T-helper 2 cell (primary cell): ENCODE measurements around the gene CSK.

Source experiments
- DNase-seq, 5 experiments: peaks; one replicate each; pipeline versions ENCODE4 v3.0.0 to v3.0.0-alpha.2; 2012 to 2022

CSK gene

GRCh38 chr15:74802862-74803447, 21.1 kb downstream of the CSK start:
- DNase-seq = no peak

- no peak for DNase-seq
These were observed 23.1 kb downstream of the CSK start for GRCh38 chr15:74804935-74805334.

DNA sequence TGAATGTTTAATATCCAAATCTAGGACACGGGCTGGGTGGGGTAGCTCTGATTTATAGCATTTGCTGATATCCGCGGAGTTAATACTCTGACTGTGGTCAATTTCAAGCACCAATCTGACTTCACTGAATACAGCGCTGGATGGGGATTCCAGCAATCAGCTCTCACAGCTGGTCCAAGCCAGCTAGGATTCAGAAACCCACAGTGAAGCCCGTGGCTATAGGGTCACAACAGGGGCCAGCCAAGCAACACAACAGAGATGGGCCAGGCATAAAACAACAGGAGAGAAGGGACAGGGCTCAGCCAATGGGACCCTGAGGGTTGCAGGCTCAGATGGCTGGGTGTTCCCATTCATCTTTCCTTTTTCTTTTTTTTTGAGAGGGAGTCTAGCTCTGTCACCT, 25.4 kb downstream of the CSK start:
- no peak for DNase-seq

- no peak for DNase-seq
These were observed 26.4 kb downstream of the CSK start for GRCh38 chr15:74808078-74808839.

- DNase-seq = no peak
These were observed 27.0 kb downstream of the CSK start for GRCh38 chr15:74808840-74809229.

DNA sequence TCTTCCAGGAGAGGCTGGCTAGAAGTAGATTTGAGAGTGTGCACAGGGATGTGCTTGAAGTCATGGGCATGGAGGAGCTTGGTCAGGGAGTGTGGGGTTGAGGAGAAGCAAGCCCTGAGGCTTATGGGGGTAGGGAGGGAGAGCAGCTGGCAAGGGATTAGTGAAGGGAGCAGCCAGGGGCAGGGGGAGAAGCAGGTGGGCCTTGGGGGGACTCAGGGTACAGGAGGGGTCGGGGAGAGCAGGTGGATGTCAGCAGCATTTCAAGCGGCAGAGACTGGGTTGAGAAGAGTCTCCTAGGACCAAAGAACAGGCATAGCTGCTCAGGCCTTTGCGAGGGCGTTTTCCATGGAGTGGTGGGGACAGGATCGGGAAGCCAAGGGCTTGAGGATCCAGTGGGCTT, 27.4 kb downstream of the CSK start:
- DNase-seq = no peak

GRCh38 chr15:74809956-74810355, 28.1 kb downstream of the CSK start:
- no peak for DNase-seq

DNA sequence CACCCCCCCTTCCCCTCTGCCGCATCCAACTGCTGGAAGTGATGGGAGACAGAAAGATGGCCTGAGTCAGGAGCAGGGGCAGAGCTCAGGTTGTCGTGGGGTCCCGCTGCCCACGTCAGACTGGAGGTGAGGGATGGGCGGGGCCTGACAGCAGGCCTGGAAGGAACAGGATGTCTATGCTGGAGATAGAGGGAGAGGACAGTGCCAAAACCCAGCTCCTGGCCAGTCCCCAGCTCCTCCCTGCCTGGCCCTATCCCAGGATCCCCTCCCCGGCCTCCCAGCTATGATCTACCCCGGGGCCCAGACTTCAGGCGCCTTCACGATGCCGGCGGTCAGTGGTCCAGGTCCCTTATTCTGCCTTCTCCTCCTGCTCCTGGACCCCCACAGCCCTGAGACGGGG, 30.7 kb downstream of the CSK start, which contains the start of gene LMAN1L:
LMAN1L (plus strand) TSS at position 303 of the 400 bp plus-strand sequence; CDS start at position 323, 20 bp downstream.
- no peak for DNase-seq

- no peak for DNase-seq
These were observed 33.4 kb downstream of the CSK start for GRCh38 chr15:74815121-74815934.

- no peak for DNase-seq
These were observed 34.1 kb downstream of the CSK start for GRCh38 chr15:74815961-74816360.

GRCh38 chr15:74816624-74817369, 34.9 kb downstream of the CSK start:
- DNase-seq = no peak

GRCh38 chr15:74817370-74817737, 35.5 kb downstream of the CSK start:
- no peak for DNase-seq

DNA sequence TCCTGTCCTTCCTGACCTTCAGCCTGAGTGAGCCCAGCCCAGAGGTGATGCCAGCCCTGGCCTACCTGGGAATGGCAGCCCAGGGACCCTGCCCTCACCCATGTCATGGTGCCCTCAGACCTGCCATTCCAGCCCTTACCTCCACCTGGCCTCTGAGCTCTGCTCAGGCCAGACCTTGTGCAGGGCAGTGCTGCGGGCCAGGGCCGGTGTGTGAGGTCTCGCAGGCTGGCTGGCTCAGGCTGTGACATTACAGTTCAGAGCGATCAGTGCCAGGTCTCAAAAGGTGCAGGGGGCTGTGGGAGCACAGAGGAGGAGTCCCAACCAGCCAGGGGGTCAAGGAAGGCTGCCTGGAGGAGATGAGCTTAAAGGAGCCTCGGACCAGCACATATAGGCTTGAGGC, 38.2 kb downstream of the CSK start:
- DNase-seq = no peak

DNA sequence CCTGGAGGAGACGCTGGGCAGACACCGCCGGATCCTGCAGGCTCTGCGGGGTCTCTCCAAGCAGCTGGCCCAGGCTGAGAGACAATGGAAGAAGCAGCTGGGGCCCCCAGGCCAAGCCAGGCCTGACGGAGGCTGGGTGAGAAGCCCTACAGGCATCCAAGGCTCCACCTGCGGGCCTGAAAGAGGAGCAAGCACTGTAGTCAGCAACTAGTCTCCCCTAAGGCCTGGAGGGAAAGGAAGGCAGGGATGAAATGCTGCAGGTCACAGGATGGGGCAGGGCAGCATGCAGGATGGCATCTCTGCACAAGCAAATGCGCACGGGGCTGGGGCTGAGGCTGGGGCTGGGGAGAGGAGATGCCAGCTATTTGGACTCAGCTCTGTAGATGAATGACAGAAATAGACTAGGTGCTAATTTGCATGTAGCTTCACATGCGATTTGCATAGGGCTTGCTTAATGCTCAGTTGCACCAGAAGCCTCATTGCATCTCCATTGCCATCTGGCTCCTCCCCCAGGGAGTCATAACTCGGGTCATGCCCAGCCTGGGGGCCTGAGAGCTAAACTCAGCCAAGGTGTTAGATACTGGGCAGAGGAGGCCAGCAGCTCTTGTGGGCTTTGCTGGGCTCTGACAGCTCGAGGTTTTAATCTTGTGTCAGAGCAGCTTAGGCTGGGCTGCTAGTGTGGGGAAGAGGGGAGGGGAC, 39.4 kb downstream of the CSK start:
- DNase-seq = no peak

GRCh38 chr15:74821790-74822158, 39.9 kb downstream of the CSK start:
- DNase-seq = no peak

DNA sequence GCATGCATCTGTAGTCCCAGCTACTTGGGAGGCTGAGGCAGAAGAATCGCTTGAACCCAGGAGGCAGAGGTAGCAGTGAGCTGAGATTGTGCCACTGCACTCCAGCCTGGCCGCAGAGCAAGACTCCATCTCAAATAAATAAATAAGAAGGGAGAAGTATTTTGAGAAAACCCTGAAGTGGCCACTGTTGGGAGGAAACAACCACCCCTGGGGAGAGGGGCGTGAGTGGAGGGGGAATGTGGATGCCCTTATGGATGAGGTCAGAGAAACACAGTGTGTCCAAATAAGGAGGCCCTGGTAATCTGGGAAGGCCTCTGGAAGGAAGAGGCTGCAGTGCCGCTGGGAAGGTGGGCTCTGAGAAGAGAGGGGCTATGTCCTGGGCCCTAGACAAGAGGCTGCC, 40.4 kb downstream of the CSK start:
- DNase-seq = no peak

GRCh38 chr15:74823324-74823723, 41.4 kb downstream of the CSK start:
- no peak for DNase-seq

- no peak for DNase-seq
These were observed 43.1 kb downstream of the CSK start for GRCh38 chr15:74824976-74825375.

DNA sequence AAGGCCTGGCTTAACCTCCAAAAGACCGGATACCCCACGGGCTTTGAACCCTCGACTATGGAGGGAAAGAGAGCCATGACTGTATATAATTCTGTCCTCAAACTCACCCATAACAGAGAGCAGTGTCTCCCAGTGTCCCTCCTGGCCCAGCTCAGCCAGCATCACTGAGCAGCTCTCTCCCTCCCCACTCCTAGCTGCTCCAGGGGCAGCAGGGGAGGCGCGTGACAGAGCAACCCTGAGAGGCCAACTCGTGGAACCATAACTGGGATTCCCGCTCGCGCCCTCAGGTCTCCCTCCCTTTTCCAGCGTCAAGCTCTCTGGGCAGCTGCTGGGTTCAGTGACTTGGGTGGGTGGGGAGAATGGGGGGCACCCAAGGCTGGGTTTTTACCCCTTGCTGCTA, 44.0 kb downstream of the CSK start:
- DNase-seq = no peak

DNA sequence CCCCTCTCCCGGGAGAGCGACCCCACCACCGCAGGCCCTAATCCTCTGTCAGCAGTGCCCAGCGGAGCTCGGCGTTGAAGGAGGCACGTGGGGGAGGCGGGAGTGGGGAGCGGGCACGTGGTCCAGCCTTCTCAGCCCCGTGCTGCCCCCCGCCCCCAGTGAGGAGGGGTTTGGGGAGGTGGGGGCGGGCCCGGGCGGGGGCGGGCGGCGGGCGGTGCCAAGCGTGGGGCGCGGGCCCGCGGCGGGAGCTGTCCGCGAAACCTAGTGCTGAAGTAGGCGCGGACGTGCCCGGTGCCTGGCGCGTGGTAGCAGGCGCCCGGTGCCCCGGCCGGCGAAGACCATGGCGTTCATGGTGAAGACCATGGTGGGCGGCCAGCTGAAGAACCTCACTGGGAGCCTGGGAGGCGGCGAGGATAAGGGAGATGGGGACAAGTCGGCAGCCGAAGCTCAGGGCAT, 44.5 kb downstream of the CSK start, which contains the start of gene CPLX3:
CPLX3 (plus strand) TSS at position 264 of the 456 bp plus-strand sequence; CDS start at position 341, 77 bp downstream.
- DNase-seq = peak in 4 of 5 experiments; percentile 16 to 41 (median 30)

- no peak for DNase-seq
These were observed 45.0 kb downstream of the CSK start for GRCh38 chr15:74826921-74827320.

DNA sequence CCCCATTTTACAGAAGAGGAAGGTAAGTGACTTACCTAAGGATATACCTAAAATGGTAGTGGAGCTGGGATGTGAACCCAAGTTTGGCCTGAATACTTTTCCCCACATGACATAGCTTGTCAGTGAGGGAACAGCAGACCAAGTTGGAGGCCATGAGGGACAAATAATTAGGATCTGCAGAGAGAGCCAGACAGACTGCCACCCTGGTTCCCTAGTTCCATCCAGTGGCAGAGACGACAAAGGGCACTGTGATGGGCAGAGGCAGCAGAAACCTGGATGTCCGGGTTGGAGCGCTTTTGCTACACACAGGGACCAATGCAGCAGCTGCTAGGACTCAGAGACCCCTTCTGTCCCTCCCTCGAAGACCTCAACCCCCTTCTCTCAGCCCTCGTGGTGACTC, 45.7 kb downstream of the CSK start:
- DNase-seq = no peak
